GM20431 (cell line): ENCODE results near the gene FXN.

Source experiments
- in situ Hi-C: fragments of 300-500 bp; cut with MseI, MboI; formaldehyde crosslinking; loops from one replicate; pipeline ENCODE4 v1.15.0; 2020; ENCODE audit warnings: low sequenced_read_pairs; ENCODE audit not compliant: unreplicated experiment

The FXN gene

DNA sequence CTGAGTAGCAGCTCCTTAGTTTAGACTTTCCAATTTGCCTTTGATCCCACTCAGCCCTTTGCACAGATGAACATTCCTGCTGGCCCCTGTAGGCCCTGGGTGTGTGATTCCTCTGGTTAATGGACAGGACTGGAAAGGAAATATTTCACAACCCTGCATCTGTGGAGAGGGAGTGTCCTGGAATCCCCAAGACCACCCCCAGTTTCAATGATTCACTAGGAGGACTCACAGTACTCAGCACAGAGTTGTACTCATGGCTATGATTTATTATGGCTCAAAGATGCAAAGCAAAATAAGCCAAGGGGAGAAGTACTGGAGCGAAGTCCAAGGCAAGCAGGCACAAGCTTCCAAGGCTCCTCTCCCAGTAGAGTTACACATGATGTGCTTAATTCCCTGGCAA lies 96.1 kb downstream of the FXN start:
- in situ Hi-C loops = no loop called here

DNA sequence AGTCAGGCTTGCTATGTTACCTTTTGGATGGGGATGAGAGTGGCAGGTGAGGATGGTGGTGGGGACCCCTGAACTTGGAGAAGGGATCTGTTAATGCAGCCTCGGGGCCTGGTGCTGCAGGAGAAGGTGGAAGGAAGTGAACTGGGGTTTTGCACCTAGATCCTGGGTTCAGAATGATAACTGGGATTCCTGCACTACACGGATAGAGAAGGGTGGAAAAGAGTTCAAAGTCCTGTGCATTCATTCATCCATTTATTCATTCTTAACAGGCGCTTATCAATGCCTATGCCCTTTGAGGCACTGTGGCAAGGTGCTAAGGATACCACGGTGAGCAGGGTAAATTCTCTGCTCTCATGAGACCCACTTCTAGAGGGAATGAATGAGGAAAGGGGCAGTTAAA lies 96.8 kb downstream of the FXN start:
- in situ Hi-C loops = no loop called here

DNA sequence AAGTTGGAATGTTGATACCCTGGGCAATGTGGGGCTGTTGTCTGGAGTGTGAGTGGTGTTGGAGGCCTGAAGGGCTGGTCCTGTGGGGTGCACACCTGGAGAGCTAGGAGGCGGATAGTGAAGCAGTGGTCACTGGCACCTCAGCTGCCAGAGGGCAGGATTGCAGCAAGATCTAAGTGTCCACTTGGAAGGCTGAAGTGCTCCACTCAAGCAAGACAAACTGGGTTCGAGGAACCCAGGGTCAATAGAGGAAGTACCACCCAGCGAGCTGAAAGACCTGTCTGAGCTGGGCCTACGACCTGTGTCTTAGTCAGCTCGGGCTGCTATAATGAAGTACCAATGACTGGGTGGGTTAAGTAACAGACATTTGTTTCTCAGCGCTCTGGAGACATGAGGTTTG lies 98.9 kb downstream of the FXN start:
- in situ Hi-C loops = no loop called here

DNA sequence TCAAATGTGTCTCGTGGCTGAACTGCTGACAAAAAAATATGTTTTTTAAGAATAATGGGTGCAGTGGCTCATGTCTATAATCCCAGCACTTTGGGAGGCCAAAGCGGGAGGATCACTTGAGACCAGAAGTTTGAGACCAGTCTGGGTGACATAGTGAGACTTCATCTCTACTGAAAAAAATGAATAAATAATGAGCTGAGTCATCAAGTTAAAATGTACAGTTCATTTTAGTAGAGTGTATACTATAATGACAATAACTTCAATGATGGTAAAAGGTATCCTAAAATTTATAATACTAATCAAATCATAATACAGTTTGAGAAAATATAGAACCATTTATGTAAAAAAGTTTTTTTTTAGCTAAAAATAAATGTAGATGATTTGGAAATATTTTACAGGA lies 100.6 kb downstream of the FXN start:
- in situ Hi-C loops = no loop called here

DNA sequence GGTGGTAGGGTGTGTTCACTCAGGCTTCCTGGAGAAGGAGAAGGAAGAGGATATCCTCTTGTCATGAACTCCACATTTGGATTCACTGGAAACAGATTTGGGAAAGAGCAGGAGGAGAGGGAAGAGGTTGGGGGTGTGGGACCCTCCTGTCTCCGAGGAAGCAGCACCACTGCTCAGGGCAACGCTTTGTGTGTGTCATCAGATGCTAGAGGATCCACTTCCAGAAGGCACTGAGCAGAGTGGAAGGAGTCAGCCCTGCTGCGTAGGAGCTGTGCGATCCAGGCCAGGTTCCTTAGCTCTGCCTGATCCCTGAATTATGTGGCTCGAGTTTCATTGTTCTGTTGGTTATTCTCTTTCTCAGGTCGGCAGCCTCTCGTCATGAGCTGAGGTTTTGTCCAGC lies 101.2 kb downstream of the FXN start:
- in situ Hi-C loops = no loop called here

DNA sequence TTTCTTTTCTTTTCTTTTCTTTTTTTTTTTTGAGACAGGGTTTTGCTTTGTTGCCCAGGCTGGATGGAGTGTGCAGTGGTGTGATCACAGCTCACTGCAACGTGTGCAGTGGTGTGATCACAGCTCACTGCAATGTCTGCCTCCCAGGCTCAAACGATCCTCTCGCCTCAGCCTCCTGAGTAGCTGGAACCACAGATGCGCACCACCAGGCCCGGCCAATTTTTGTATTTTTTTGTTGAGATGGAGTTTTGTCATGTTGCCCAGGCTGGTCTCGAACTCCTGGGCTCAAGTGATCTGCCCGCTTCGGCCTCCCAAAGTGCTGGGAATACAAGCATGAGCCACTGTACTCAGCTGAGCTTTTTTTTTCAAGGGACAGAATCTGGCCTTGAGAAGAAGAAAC lies 101.8 kb downstream of the FXN start:
- in situ Hi-C loops = no loop called here

DNA sequence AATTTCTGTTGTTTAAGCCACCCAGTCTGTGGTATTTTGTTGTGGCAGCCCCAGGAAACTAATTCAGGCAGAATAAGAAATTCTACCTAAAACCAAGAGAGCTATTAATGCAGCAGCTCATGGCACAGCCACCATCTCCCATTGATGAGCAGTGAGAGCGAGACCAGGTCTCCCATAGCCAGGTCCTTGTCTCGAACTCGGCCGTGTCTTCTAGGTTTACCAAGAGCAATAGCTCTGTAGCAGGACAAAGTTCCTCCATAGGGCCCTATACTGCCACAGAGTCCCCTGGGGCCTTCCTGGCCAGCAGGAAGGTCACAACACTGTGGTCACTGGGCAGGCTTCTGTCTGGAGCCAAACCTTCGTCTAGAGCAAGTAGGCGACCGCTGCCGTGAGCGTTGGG lies 104.0 kb downstream of the FXN start:
- in situ Hi-C loops = no loop called here

DNA sequence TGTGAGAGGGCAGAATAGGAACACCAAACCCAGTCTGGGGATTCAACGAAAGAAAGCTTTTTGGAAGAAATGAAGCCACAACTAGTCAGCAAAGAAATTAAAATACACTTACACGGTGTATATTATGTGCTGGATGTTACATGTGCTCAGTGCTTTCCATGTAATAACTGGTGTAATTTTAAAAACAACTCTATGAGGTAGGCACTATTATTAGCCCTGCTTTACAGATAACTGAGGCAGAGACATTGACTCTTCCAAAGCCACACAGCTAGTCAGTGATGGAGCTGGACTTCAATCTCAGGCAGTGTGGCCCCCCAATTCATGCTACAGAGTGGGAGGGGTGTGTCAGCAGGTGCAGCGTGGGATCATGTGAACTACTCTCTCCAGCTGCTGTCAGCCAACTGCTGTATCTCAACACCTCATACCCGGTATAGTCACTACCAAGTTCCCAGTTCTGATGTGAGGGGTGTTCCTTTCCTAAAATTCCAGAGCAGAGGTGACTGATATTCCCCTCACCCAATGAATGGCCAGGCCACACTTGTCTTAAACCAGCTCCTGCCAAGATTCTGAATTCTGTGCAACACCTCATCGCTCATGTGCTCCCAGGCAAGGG lies 104.7 kb downstream of the FXN start:
- in situ Hi-C loops = no loop called here

DNA sequence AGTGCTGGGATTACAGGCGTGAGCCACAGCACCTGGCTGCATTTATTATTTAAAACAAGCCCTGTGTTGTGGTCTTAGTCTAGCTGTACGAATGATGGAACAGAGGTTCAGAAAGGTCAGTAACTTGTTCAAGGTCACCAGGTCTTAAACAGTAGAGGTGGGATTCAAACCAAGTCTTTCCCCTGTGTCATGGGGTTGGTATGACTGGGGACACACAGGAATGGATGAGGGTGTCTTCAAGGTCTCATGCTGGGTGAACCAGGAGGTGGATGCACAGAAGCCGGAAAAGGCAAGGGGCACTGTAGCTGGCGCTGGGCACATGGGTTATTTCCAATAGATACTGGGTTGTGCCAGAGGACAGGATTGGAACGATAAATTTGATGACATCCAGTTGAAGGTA lies 106.3 kb downstream of the FXN start:
- in situ Hi-C loops = no loop called here

DNA sequence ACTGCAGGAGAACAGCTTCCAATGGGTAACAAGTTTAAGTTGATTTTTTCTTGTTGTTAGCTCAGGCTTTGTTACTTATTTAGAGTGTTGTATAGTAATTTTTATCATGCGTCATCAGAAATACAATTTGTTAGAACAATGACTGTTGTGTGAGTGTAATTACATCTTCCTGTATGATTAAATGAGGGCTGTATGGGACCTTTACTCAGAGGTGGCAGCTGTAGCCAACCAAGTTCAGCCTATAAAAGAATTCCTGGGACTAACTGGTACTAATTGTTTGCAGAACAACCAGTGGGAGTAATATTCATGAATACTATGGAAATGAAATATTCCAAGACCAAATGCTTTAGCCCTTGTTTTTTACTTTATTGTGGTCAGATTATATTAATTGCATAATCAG lies 107.7 kb downstream of the FXN start:
- in situ Hi-C loops = no loop called here

DNA sequence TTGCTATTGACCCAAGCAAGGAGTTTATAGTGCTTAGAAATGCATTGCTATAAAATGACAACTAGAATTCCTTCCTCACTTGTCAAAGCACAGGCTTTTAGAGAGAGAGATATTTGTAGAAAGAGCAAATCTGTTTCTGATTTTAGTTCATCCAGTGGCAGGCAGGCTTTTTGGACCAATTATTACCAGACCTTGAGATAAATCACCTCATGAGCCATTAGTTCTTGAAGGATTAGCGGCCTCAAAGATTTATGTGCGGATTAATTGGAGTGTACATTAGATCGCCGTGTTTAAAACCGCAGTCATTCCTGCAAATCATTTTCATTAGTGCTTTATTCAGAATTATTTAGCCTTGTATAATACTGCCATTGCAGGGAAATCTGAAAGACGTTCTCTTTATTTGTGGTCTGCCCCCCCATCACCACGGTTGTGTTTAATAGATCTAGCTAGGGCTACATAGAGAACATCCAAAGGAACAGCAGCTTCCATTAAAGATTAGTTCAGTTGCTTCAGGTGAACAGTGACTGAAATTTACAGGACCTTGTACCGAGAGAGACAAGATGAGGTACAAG lies 109.7 kb downstream of the FXN start:
- in situ Hi-C loops = no loop called here

DNA sequence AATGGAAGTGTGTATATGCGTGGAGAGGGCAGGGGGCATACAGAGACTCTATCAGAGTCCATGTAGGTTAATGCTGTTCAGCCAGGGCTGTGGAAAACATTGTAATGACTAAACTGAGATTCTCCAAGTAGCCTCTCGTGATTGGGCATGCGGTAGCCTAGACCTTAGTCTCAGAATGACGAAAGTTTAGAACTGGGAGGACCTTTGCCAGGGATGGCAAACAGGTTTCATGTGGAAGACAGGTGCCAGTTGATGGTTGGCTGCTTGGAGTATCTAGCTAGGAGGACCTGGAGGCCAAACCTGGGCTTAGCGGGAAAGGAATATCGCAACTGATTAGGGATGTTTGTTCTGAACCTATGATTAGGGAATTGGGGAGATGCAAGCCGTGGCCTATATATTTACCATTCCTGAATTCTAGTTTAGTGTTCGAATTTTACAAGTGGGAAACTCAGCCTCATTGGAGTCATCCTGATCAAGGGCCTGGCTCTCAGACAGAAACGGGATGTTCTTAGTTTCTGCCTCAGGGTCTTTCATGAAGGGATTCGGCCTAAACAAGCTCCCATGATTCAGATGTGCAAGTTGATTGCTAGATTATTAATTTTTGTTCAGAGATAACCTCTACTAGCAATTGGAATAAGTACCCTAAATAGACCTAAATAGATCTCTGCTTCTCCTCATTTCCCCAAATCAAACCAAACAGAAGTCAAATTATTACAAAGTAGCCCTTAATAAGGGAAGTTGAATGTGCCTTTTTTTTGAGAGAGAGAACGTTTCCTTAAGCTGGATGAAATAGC lies 111.7 kb downstream of the FXN start:
- in situ Hi-C loops = no loop called here

DNA sequence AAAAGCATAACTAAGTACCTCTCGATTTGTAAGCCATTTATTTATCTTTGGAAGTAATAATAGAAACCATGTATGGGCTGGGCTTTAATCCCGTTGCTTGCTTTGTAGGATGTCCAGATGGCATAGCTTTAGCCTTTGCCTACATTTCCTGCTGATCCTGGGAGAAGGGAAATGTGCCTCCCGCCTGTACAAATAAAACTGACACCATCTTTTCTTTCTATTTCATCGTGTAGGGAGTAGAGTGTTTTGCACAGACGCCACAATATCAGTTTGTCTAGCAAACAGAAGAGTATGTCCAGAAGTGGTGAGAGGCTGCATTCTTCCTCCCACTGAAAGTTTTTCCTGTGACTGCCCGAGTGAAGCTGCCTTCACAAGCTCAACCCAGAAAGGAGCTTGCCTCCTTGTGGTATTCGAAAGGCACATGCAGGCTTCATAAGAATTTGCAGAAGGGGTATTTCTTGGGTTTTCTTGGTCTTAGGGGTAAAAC lies 113.8 kb downstream of the FXN start:
- in situ Hi-C loops = no loop called here
